Breast epithelium (tissue), 4 donors: Measurements from ENCODE around the gene SLC16A5. TPM values are rescaled to one million over a fixed set of nuclear protein-coding genes. Genes with fewer than 3 reads are reported as not detected.
"Not testable (repeated sequence)": the region's sequence is repeated elsewhere in the genome, so short reads cannot be mapped to it uniquely, and the experiment has no call there.

Source experiments
- DNase-seq, 2 donors: peaks; one replicate each; pipeline ENCODE4 v3.0.0-alpha.2; 2019; ENCODE audit warnings: low spot score in 2 of 2
- H3K27ac ChIP-seq, 2 donors: fragments of 200-600 bp; sonication (generic) in 1 of 2; one replicate each; pipeline ENCODE4 v1.5.1; 2016 to 2019; ENCODE audit warnings: mild to moderate bottlenecking in 1 of 2
- H3K27me3 ChIP-seq, 2 donors: fragments of 200-600 bp; sonication (generic) in 1 of 2; one replicate each; pipeline versions ENCODE4 v1.5.1 to v1.6.0; 2017 to 2019; ENCODE audit warnings: control low read depth in 1 of 2, mild to moderate bottlenecking in 1 of 2
- H3K36me3 ChIP-seq: fragments of 200-600 bp; one replicate; pipeline ENCODE4 v1.5.1; 2019
- H3K4me1 ChIP-seq, 2 donors: fragments of 200-600 bp; sonication (generic); one replicate each; pipeline ENCODE4 v1.5.1; 2016 to 2019; ENCODE audit warnings: control low read depth in 1 of 2
- H3K4me3 ChIP-seq, 3 donors: fragments of 200-600 bp; sonication (generic); 1 replicate in 2 of 3; 2 replicates in 1 of 3; pipeline ENCODE4 v1.5.1; 2016 to 2019; ENCODE audit warnings: mild to moderate bottlenecking in 3 of 3, moderate library complexity in 2 of 3
- H3K9me3 ChIP-seq, 2 donors: fragments of 200-600 bp; sonication (generic) in 1 of 2; one replicate each; pipeline ENCODE4 v1.5.1; 2016 to 2019; ENCODE audit warnings: control low read depth in 1 of 2
- POLR2A ChIP-seq: fragments of 450-650 bp; IDR thresholded peaks from one replicate; pipeline ENCODE4 v1.6.1; 2016; ENCODE audit warnings: antibody characterized with exemption, mild to moderate bottlenecking, moderate library complexity
- POLR2AphosphoS5 ChIP-seq, 3 donors: sonication (generic); formaldehyde crosslinking; IDR thresholded peaks; one replicate each; pipeline ENCODE4 v1.6.1; 2017; ENCODE audit warnings: antibody characterized with exemption in 3 of 3
- intact Hi-C: fragments of 100-400 bp; cut with DNase I; formaldehyde crosslinking; loops from one replicate; pipeline ENCODE4 v1.15.1; 2023; ENCODE audit warnings: low total_unique reads
- total RNA-seq, 3 donors: library from RNA; depleted of rRNA; stranded (reverse); fragments of >200 nt; gene quantifications; one replicate each; pipeline ENCODE4 v1.1.0, GENCODE V29; 2016
- TF ChIP-seq, protein P1 (sequence below), 3 donors: fragments of 450-650 bp; IDR thresholded peaks; one replicate each; pipeline ENCODE4 v1.5.1; 2016 to 2017; ENCODE audit warnings: antibody characterized with exemption in 3 of 3, mild to moderate bottlenecking in 3 of 3, moderate library complexity in 3 of 3

SLC16A5 gene
- total RNA-seq, 3 donors from 2014 or later: 9.0 to 19.8 (median 18.4) TPM

DNA sequence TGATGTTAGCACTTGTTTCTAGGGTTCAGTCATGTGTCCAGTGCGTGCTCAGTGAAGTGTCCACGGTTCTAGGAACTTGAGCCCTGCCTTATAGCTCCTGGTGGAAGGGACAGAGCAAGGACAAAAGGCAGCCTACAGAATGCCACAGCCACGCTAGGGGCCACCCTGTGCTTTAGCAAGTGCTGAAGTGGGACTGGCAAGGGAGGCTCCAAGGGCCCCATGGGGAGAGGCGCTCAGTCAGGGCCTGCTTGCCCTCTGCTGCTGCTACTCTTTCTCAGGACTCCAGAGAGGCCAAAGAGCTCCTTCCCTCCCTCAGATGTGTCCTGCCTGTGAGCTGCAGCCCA is 37.0 kb downstream of the SLC16A5 start:
- Histone ChIP-seq H3K4me3 (no peak overlapping the region), H3K4me1 (no peaks in the 10 kb centered on the region), H3K27me3 (no peaks in the 10 kb centered on the region), H3K9me3 (no peaks in the 10 kb centered on the region), H3K36me3 (no peaks in the 10 kb centered on the region), H3K27ac (peak overlapping the region in 1 of 2 donors; percentile 43)
- DNase-seq: no peak
- intact Hi-C loops: no loop called here
- TF ChIP-seq, protein P1, sequence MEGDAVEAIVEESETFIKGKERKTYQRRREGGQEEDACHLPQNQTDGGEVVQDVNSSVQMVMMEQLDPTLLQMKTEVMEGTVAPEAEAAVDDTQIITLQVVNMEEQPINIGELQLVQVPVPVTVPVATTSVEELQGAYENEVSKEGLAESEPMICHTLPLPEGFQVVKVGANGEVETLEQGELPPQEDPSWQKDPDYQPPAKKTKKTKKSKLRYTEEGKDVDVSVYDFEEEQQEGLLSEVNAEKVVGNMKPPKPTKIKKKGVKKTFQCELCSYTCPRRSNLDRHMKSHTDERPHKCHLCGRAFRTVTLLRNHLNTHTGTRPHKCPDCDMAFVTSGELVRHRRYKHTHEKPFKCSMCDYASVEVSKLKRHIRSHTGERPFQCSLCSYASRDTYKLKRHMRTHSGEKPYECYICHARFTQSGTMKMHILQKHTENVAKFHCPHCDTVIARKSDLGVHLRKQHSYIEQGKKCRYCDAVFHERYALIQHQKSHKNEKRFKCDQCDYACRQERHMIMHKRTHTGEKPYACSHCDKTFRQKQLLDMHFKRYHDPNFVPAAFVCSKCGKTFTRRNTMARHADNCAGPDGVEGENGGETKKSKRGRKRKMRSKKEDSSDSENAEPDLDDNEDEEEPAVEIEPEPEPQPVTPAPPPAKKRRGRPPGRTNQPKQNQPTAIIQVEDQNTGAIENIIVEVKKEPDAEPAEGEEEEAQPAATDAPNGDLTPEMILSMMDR (IDR thresholded peaks at IDR 0.05): no peak
- TF ChIP-seq POLR2AphosphoS5 (IDR thresholded peaks at IDR 0.05): no peak
- no peak for TF ChIP-seq POLR2A

DNA sequence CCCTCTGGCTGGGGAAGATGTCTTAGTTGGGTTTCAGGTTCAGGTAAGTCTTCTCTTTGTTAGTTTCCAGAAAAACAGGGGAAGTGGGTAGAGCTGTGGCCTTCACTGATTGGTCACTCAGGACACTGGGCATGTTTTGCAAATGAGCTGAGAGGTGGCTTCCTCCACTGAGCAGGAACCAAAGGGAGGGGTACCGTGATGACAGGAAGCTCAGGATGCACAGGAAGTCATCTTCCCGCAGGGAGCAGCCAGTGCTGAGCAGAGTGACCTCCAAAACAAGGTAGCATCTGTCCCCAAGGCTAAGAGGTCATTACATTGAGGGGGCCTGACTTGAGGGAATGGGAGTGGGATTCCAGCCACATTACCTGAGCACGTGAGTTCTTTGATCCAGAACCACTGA is 38.2 kb downstream of the SLC16A5 start:
- no peaks in the 10 kb centered on the region for H3K4me1 ChIP-seq
- H3K27ac ChIP-seq: no peak overlapping the region
- no peaks in the 10 kb centered on the region for H3K9me3 ChIP-seq
- intact Hi-C loops: no loop called here
- DNase-seq: no peak
- no peak overlapping the region for H3K4me3 ChIP-seq
- no peaks in the 10 kb centered on the region for H3K27me3 ChIP-seq
- TF ChIP-seq POLR2A: no peak
- H3K36me3 ChIP-seq: no peaks in the 10 kb centered on the region

DNA sequence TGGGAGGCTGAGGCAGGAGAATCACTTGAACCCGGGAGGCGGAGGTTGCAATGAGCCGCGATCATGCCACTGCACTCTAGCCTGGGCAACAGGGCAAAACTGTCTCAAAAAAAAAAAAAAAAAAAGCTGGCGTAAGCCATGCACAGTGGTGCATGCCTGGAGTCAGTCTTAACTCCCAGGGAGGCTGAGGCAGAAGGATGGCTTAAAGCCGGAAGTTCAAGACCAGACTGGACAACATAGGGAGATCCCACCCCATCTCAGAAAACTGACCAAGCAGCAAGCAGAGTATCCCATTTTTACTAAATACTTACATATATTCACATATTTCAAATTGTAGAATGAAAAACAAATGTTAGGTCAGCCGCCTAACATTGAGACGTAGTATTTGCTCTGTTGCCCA is 39.2 kb downstream of the SLC16A5 start:
- intact Hi-C loops: no loop called here
- TF ChIP-seq POLR2A (no peak), POLR2AphosphoS5 (IDR thresholded peaks at IDR 0.05) (no peak)
- TF ChIP-seq, protein P1 (IDR thresholded peaks at IDR 0.05): no peak
- H3K36me3 ChIP-seq: no peaks in the 10 kb centered on the region
- no peaks in the 10 kb centered on the region for H3K9me3 ChIP-seq
- H3K27ac ChIP-seq: no peak overlapping the region
- no peak for DNase-seq
- H3K4me1 ChIP-seq: no peaks in the 10 kb centered on the region
- no peak overlapping the region for H3K4me3 ChIP-seq
- no peaks in the 10 kb centered on the region for H3K27me3 ChIP-seq

DNA sequence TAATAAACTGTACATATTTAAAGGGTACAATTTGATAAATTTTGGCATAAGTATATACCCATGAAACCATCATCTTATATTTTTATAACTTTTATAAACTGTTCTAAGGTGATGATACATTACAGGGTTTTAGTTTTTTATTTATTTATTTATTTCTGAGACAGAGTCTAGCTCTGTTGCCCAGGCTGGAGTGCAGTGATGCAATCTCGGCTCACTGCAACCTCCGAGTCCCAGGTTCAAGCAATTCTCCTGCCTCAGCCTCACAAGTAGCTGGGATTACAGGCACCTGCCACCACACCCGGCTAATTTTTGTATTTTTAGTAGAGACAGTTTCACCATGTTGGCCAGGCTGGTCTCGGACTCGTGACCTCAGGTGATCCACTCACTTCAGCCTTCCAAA is 40.2 kb downstream of the SLC16A5 start:
- H3K36me3 ChIP-seq, H3K4me1 ChIP-seq, H3K27me3 ChIP-seq, H3K9me3 ChIP-seq, H3K4me3 ChIP-seq, DNase-seq, intact Hi-C loops, H3K27ac ChIP-seq: not testable (repeated sequence)

DNA sequence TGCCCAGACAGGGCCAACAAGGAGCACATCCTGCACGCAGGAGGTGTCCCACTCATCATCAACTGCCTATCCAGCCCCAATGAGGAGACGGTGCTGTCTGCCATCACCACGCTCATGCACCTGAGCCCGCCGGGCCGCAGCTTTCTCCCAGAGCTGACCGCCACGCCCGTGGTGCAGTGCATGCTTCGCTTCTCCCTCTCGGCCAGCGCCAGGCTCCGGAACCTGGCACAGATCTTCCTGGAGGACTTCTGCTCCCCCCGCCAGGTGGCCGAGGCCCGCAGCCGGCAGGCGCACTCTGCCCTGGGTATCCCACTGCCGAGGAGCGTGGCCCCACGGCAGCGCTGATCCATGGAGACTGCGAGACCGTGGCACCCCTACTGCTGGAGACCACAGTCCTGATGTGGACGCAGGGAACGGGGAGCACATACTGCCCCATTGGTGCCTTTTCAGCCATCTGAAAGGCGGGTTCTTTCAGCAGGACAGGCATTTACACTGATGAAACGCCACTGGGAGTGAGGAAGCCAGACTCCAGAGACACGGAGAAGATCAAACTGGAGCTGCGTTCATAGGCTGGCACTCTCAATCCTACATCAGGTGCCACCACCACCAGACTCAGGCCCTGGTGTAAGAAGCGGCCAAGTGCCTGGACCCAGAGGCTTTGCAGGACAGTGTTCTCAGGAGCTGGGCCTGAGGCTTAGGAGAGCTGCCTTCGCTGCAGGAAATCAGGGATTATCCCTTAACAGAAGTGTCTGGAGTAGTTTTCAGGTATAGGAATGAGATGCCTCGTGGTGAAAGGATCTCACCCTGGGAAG is 41.1 kb downstream of the SLC16A5 start:
- no peaks in the 10 kb centered on the region for H3K27me3 ChIP-seq
- DNase-seq: no peak
- H3K9me3 ChIP-seq: no peaks in the 10 kb centered on the region
- H3K27ac ChIP-seq: no peak overlapping the region
- no peaks in the 10 kb centered on the region for H3K4me1 ChIP-seq
- H3K36me3 ChIP-seq: no peaks in the 10 kb centered on the region
- intact Hi-C loops: no loop called here
- no peak overlapping the region for H3K4me3 ChIP-seq
- TF ChIP-seq, protein P1 (IDR thresholded peaks at IDR 0.05): no peak
- no peak for TF ChIP-seq POLR2A
- no peak for TF ChIP-seq POLR2AphosphoS5 (IDR thresholded peaks at IDR 0.05)

DNA sequence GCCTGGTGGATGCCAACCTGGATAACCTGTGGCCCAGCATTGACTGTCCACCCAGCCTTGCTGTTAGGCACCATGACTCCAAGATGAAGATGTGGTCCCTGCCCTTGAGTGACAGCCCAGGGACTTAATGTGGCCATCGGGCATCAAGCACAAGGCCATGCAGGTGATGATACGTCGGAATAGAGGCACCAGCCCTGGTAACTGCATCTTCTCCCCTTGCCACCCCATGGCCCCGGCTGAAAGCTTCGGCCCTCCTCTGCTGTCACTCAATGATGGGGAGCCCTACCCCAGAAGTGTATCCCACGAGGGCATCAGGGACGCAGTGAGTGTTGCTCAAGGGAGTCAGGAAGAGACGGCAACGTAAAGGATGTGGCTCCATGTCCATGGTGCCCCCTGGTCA is 41.8 kb downstream of the SLC16A5 start:
- intact Hi-C loops: no loop called here
- Histone ChIP-seq H3K27ac (no peak overlapping the region), H3K36me3 (no peaks in the 10 kb centered on the region)

More for the DNA sequence above, 41.8 kb downstream of the SLC16A5 start:
- Histone ChIP-seq H3K27me3 (no peaks in the 10 kb centered on the region), H3K4me1 (no peaks in the 10 kb centered on the region), H3K4me3 (no peak overlapping the region), H3K9me3 (no peaks in the 10 kb centered on the region)
- DNase-seq: no peak
- TF ChIP-seq POLR2AphosphoS5 (IDR thresholded peaks at IDR 0.05): no peak
- TF ChIP-seq POLR2A: no peak
